GM23338 (cell line): ENCODE measurements around the gene CTBP2. TPM values are rescaled to one million over a fixed set of nuclear protein-coding genes. Genes with fewer than 3 reads are reported as not detected.

Source experiments
- ATAC-seq: fragments of 200-7000 bp; cut with Tn5 transposase; 3 replicates; pipeline ENCODE4 v1.9.1; 2020
- DNase-seq: peaks from one replicate; pipeline ENCODE4 v3.0.0-alpha.2; 2015; ENCODE audit warnings: low spot score
- H2AFZ ChIP-seq: fragments of 200-600 bp; sonication (generic); 2 replicates; pipeline ENCODE4 v1.8.0; 2016; ENCODE audit warnings: antibody characterized with exemption, mild to moderate bottlenecking, moderate library complexity
- H3F3A ChIP-seq: fragments of 200-600 bp; sonication (generic); replicated peaks from 2 replicates; pipeline ENCODE4 v1.8.0; 2017; ENCODE audit warnings: antibody characterized with exemption, mixed run types, low read depth
- H3K27ac ChIP-seq: fragments of 200-600 bp; sonication (generic); 2 replicates; pipeline ENCODE4 v1.6.1; 2016; ENCODE audit warnings: low read depth
- H3K27me3 ChIP-seq: fragments of 200-600 bp; sonication (generic); 2 replicates; pipeline ENCODE4 v1.8.0; 2016; ENCODE audit warnings: mild to moderate bottlenecking, mixed run types, moderate library complexity; ENCODE audit not compliant: insufficient read depth
- H3K36me3 ChIP-seq: fragments of 200-600 bp; sonication (generic); 2 replicates; pipeline ENCODE4 v1.8.0; 2016; ENCODE audit warnings: mild to moderate bottlenecking; ENCODE audit not compliant: insufficient read depth
- H3K4me1 ChIP-seq: fragments of 200-600 bp; sonication (generic); 2 replicates; pipeline ENCODE4 v1.8.0; 2016; ENCODE audit warnings: mild to moderate bottlenecking, moderate library complexity; ENCODE audit not compliant: insufficient read depth
- H3K4me2 ChIP-seq: fragments of 200-600 bp; sonication (generic); 2 replicates; pipeline ENCODE4 v1.7.1; 2017; ENCODE audit warnings: mixed run types
- H3K4me3 ChIP-seq: fragments of 200-600 bp; sonication (generic); 2 replicates; pipeline ENCODE4 v1.6.1; 2016; ENCODE audit warnings: mixed run types
- H3K79me2 ChIP-seq: fragments of 200-600 bp; sonication (generic); replicated peaks from 2 replicates; pipeline ENCODE4 v1.8.0; 2017; ENCODE audit warnings: mild to moderate bottlenecking; ENCODE audit not compliant: insufficient read depth
- H3K9me2 ChIP-seq: fragments of 200-600 bp; sonication (generic); 2 replicates; pipeline ENCODE4 v1.8.0; 2017; ENCODE audit not compliant: insufficient read depth
- H4K20me1 ChIP-seq: fragments of 200-600 bp; sonication (generic); replicated peaks from 2 replicates; pipeline ENCODE4 v1.8.0; 2017; ENCODE audit warnings: mild to moderate bottlenecking; ENCODE audit not compliant: insufficient read depth
- H3K27ac Mint-ChIP-seq: 2 replicates; pipeline ENCODE4 v1.8.0; 2020; ENCODE audit warnings: inconsistent platforms, mild to moderate bottlenecking, moderate library complexity, mixed read lengths
- H3K27me3 Mint-ChIP-seq: 3 replicates; pipeline ENCODE4 v1.8.0; 2022; ENCODE audit warnings: low read depth, mild to moderate bottlenecking, moderate library complexity, mixed read lengths, inconsistent platforms; ENCODE audit not compliant: insufficient read depth, poor library complexity
- H3K36me3 Mint-ChIP-seq: 3 replicates; pipeline ENCODE4 v1.8.0; 2021; ENCODE audit warnings: low read depth, mild to moderate bottlenecking, inconsistent platforms, moderate library complexity, mixed read lengths
- H3K4me1 Mint-ChIP-seq: 3 replicates; pipeline ENCODE4 v1.8.0; 2020; ENCODE audit warnings: mild to moderate bottlenecking, inconsistent platforms, mixed read lengths
- H3K4me3 Mint-ChIP-seq: 3 replicates; pipeline ENCODE4 v1.8.0; 2021; ENCODE audit warnings: moderate library complexity, mild to moderate bottlenecking, inconsistent platforms, mixed read lengths
- H3K9me3 Mint-ChIP-seq: 3 replicates; pipeline ENCODE4 v1.8.0; 2020; ENCODE audit warnings: moderate library complexity, mild to moderate bottlenecking, inconsistent platforms, mixed read lengths
- CREB1 ChIP-seq: fragments of 250-450 bp; sonication (Bioruptor Pico); IDR thresholded peaks from 2 replicates; pipeline ENCODE4 v1.5.0; 2020; ENCODE audit warnings: low read depth, mild to moderate bottlenecking, moderate library complexity
- ETS1 ChIP-seq: IDR thresholded peaks from 2 replicates; pipeline ENCODE4 v1.6.1; 2016; ENCODE audit warnings: antibody characterized with exemption
- EZH2 ChIP-seq: fragments of 200-600 bp; sonication (generic); IDR thresholded peaks from one replicate; pipeline ENCODE4 v1.8.0; 2017; ENCODE audit warnings: antibody characterized with exemption, mild to moderate bottlenecking, low read depth; ENCODE audit not compliant: unreplicated experiment
- EZH2phosphoT487 ChIP-seq: fragments of 200-600 bp; sonication (generic); IDR thresholded peaks from one replicate; pipeline ENCODE4 v1.8.1; 2018; ENCODE audit warnings: antibody characterized with exemption; ENCODE audit not compliant: unreplicated experiment
- JUNB ChIP-seq: IDR thresholded peaks from one replicate; pipeline ENCODE4 v1.6.1; 2016; ENCODE audit warnings: antibody characterized with exemption; ENCODE audit not compliant: unreplicated experiment
- NANOG ChIP-seq: IDR thresholded peaks from 2 replicates; pipeline ENCODE4 v1.6.1; 2016; ENCODE audit warnings: antibody characterized with exemption, borderline replicate concordance
- POLR2AphosphoS5 ChIP-seq: IDR thresholded peaks from 2 replicates; pipeline ENCODE4 v1.6.1; 2016; ENCODE audit warnings: antibody characterized with exemption, low read depth
- STAT1 ChIP-seq: IDR thresholded peaks from one replicate; pipeline ENCODE4 v1.6.1; 2016; ENCODE audit warnings: antibody characterized with exemption; ENCODE audit not compliant: unreplicated experiment
- ZNF114 ChIP-seq: fragments of 250-450 bp; sonication (Bioruptor Pico); IDR thresholded peaks from 2 replicates; pipeline ENCODE4 v1.5.0; 2020; ENCODE audit warnings: mild to moderate bottlenecking, moderate library complexity
- ZNF331 ChIP-seq: fragments of 250-450 bp; sonication (Bioruptor Pico); IDR thresholded peaks from 2 replicates; pipeline ENCODE4 v1.5.0; 2020; ENCODE audit warnings: low read depth, mild to moderate bottlenecking, moderate library complexity
- polyA plus RNA-seq: library from polyadenylated mRNA; unstranded; fragments of >200 nt; fragmentation: Nextera tagmentation; extraction: Ambion mirVana; gene quantifications from 2 replicates; pipeline ENCODE4 v1.2.1, GENCODE V29; 2016
- total RNA-seq: library from RNA; depleted of rRNA; stranded (reverse); fragments of >200 nt; shearing (Covaris generic); gene quantifications from 2 replicates; pipeline ENCODE4 v1.2.3, GENCODE V29; 2014
- TF ChIP-seq, protein P1 (sequence below): IDR thresholded peaks from one replicate; pipeline ENCODE4 v1.6.1; 2018; ENCODE audit warnings: antibody characterized with exemption; ENCODE audit not compliant: unreplicated experiment
- TF ChIP-seq, protein P2 (sequence below): fragments of 250-450 bp; sonication (Bioruptor Pico); IDR thresholded peaks from 2 replicates; pipeline ENCODE4 v1.5.0; 2020; ENCODE audit warnings: mild to moderate bottlenecking, moderate library complexity
- TF ChIP-seq, protein P3 (sequence below), 2 experiments: fragments of 200-600 bp in 1 of 2; sonication (generic) in 1 of 2; conservative IDR thresholded peaks; 2 replicates each; pipeline versions ENCODE4 v1.5.1 to v1.6.1; 2016 to 2017; ENCODE audit warnings: antibody characterized with exemption in 2 of 2, low read depth in 2 of 2, mild to moderate bottlenecking in 2 of 2, moderate library complexity in 1 of 2

Gene CTBP2
- total and polyA plus RNA-seq, 2 experiments from 2014 or later: 133 to 265 TPM

DNA sequence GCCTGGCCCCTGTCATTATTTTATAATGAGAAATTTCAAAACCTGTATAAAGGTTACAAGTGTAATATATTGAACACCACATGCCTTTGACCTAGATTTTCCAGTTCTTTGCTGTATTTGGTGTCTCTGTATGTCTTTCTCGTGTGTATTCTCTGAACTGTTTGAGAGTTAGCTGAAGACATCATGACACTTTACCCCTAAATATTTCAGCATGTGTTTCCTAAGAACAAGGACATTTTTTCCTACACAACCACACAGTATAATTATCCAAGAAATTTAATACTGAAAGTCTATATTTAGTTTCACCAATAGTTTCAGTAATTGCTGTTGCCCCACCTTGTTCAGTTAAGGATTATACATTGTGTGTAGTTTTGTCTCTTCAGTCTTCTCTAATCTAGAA is 203.6 kb downstream of the CTBP2 start:
- Histone ChIP-seq H3K27ac (no peak overlapping the region), H3K9me2 (0 out of 2 replicates have a peak, but pooled peaks cover 3% of the 10 kb centered on the region), H3K4me1 (peaks cover 15% of the 10 kb centered on the region), H3K4me3 (no peak overlapping the region), H3K4me2 (no peak overlapping the region), H3K36me3 (no peaks in the 10 kb centered on the region), H2AFZ (no peak overlapping the region), H3F3A (0 out of 2 replicates have a peak, but pooled peaks cover 2% of the 10 kb centered on the region), H4K20me1 (peaks cover 60% of the 10 kb centered on the region), H3K79me2 (peaks cover 100% of the 10 kb centered on the region), H3K27me3 (no peaks in the 10 kb centered on the region)
- DNase-seq (no peak), ATAC-seq (no peak)
- H3K27me3 Mint-ChIP-seq: no peaks in the 10 kb centered on the region
- no peaks in the 10 kb centered on the region for H3K9me3 Mint-ChIP-seq
- H3K36me3 Mint-ChIP-seq: no peaks in the 10 kb centered on the region
- H3K4me1 Mint-ChIP-seq: peaks cover 37% of the 10 kb centered on the region
- no peak overlapping the region for H3K4me3 Mint-ChIP-seq
- TF ChIP-seq EZH2phosphoT487 (no peak), CREB1 (no peak), STAT1 (no peak), ZNF114 (CRISPR knock-in tag) (no peak), NANOG (no peak), ZNF331 (CRISPR knock-in tag) (no peak), JUNB (no peak), EZH2 (no peak), ETS1 (no peak), POLR2AphosphoS5 (no peak)
- TF ChIP-seq, protein P1, sequence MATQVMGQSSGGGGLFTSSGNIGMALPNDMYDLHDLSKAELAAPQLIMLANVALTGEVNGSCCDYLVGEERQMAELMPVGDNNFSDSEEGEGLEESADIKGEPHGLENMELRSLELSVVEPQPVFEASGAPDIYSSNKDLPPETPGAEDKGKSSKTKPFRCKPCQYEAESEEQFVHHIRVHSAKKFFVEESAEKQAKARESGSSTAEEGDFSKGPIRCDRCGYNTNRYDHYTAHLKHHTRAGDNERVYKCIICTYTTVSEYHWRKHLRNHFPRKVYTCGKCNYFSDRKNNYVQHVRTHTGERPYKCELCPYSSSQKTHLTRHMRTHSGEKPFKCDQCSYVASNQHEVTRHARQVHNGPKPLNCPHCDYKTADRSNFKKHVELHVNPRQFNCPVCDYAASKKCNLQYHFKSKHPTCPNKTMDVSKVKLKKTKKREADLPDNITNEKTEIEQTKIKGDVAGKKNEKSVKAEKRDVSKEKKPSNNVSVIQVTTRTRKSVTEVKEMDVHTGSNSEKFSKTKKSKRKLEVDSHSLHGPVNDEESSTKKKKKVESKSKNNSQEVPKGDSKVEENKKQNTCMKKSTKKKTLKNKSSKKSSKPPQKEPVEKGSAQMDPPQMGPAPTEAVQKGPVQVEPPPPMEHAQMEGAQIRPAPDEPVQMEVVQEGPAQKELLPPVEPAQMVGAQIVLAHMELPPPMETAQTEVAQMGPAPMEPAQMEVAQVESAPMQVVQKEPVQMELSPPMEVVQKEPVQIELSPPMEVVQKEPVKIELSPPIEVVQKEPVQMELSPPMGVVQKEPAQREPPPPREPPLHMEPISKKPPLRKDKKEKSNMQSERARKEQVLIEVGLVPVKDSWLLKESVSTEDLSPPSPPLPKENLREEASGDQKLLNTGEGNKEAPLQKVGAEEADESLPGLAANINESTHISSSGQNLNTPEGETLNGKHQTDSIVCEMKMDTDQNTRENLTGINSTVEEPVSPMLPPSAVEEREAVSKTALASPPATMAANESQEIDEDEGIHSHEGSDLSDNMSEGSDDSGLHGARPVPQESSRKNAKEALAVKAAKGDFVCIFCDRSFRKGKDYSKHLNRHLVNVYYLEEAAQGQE: no peak
- TF ChIP-seq, protein P2, sequence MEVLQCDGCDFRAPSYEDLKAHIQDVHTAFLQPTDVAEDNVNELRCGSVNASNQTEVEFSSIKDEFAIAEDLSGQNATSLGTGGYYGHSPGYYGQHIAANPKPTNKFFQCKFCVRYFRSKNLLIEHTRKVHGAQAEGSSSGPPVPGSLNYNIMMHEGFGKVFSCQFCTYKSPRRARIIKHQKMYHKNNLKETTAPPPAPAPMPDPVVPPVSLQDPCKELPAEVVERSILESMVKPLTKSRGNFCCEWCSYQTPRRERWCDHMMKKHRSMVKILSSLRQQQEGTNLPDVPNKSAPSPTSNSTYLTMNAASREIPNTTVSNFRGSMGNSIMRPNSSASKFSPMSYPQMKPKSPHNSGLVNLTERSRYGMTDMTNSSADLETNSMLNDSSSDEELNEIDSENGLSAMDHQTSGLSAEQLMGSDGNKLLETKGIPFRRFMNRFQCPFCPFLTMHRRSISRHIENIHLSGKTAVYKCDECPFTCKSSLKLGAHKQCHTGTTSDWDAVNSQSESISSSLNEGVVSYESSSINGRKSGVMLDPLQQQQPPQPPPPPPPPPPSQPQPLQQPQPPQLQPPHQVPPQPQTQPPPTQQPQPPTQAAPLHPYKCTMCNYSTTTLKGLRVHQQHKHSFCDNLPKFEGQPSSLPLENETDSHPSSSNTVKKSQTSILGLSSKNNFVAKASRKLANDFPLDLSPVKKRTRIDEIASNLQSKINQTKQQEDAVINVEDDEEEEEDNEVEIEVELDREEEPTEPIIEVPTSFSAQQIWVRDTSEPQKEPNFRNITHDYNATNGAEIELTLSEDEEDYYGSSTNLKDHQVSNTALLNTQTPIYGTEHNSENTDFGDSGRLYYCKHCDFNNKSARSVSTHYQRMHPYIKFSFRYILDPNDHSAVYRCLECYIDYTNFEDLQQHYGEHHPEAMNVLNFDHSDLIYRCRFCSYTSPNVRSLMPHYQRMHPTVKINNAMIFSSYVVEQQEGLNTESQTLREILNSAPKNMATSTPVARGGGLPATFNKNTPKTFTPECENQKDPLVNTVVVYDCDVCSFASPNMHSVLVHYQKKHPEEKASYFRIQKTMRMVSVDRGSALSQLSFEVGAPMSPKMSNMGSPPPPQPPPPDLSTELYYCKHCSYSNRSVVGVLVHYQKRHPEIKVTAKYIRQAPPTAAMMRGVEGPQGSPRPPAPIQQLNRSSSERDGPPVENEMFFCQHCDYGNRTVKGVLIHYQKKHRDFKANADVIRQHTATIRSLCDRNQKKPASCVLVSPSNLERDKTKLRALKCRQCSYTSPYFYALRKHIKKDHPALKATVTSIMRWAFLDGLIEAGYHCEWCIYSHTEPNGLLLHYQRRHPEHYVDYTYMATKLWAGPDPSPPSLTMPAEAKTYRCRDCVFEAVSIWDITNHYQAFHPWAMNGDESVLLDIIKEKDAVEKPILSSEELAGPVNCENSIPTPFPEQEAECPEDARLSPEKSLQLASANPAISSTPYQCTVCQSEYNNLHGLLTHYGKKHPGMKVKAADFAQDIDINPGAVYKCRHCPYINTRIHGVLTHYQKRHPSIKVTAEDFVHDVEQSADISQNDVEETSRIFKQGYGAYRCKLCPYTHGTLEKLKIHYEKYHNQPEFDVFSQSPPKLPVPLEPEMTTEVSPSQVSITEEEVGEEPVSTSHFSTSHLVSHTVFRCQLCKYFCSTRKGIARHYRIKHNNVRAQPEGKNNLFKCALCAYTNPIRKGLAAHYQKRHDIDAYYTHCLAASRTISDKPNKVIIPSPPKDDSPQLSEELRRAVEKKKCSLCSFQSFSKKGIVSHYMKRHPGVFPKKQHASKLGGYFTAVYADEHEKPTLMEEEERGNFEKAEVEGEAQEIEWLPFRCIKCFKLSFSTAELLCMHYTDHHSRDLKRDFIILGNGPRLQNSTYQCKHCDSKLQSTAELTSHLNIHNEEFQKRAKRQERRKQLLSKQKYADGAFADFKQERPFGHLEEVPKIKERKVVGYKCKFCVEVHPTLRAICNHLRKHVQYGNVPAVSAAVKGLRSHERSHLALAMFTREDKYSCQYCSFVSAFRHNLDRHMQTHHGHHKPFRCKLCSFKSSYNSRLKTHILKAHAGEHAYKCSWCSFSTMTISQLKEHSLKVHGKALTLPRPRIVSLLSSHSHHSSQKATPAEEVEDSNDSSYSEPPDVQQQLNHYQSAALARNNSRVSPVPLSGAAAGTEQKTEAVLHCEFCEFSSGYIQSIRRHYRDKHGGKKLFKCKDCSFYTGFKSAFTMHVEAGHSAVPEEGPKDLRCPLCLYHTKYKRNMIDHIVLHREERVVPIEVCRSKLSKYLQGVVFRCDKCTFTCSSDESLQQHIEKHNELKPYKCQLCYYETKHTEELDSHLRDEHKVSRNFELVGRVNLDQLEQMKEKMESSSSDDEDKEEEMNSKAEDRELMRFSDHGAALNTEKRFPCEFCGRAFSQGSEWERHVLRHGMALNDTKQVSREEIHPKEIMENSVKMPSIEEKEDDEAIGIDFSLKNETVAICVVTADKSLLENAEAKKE (CRISPR knock-in tag): no peak
- TF ChIP-seq, protein P3, sequence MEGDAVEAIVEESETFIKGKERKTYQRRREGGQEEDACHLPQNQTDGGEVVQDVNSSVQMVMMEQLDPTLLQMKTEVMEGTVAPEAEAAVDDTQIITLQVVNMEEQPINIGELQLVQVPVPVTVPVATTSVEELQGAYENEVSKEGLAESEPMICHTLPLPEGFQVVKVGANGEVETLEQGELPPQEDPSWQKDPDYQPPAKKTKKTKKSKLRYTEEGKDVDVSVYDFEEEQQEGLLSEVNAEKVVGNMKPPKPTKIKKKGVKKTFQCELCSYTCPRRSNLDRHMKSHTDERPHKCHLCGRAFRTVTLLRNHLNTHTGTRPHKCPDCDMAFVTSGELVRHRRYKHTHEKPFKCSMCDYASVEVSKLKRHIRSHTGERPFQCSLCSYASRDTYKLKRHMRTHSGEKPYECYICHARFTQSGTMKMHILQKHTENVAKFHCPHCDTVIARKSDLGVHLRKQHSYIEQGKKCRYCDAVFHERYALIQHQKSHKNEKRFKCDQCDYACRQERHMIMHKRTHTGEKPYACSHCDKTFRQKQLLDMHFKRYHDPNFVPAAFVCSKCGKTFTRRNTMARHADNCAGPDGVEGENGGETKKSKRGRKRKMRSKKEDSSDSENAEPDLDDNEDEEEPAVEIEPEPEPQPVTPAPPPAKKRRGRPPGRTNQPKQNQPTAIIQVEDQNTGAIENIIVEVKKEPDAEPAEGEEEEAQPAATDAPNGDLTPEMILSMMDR (conservative IDR thresholded peaks at IDR 0.05; ENCODE audit: low read depth in 2 of 2): no peak
- H3K27ac Mint-ChIP-seq: no peak overlapping the region
